Measurements from ENCODE around the gene SLC5A1. TPM values are rescaled to one million over a fixed set of nuclear protein-coding genes. Genes with fewer than 3 reads are reported as not detected.

SLC5A1 gene
- total RNA-seq, 1 experiment from 2014 or later: 0.23 TPM

GRCh38 chr22:32122899-32123298 is 79.8 kb downstream of the SLC5A1 start:
- BruUV-seq (replicated peaks): no TSS peak
- H3K36me3 Mint-ChIP-seq (ENCODE audit: insufficient read depth, unreplicated experiment): no peaks in the 10 kb centered on the region
- H3K9me3 Mint-ChIP-seq (ENCODE audit: unreplicated experiment): no peaks in the 10 kb centered on the region
- no peak overlapping the region for H3K4me3 Mint-ChIP-seq (ENCODE audit: unreplicated experiment)
- DNase-seq: no peak
- H3K4me1 Mint-ChIP-seq (ENCODE audit: low read depth, unreplicated experiment): no peaks in the 10 kb centered on the region
- H3K9me3 ChIP-seq: no peaks in the 10 kb centered on the region
- H3K4me3 ChIP-seq (ENCODE audit: low read depth, low read length): no peak overlapping the region
- POLR2A ChIA-PET: no interaction called here
- no peaks in the 10 kb centered on the region for H3K4me1 ChIP-seq
- H3K36me3 ChIP-seq (ENCODE audit: control insufficient read depth, insufficient read depth, low read length): no peaks in the 10 kb centered on the region
- H3K27me3 ChIP-seq (replicated peaks; ENCODE audit: control insufficient read depth, insufficient read depth, low read length): no peaks in the 10 kb centered on the region
- H3K27me3 Mint-ChIP-seq (ENCODE audit: insufficient read depth, unreplicated experiment): peaks cover 5% of the 10 kb centered on the region
- no peak overlapping the region for H3K27ac Mint-ChIP-seq (ENCODE audit: unreplicated experiment)
- TF ChIP-seq CTCF (IDR thresholded peaks at IDR 0.05; ENCODE audit: insufficient read depth in 1 of 2, low read depth in 1 of 2, low read length in 1 of 2, severe bottlenecking in 1 of 2, unreplicated experiment in 1 of 2): no peak
- CTCF ChIA-PET: no interaction called here
- intact Hi-C loops (cut with micrococcal nuclease; ENCODE audit: unreplicated experiment): loop anchor here (1.0 to 10.0 kb wide), 2 partner anchors 82 to 146 kb away; partner anchors contain the start of gene RFPL2

- DNase-seq: peak; percentile 48 to 49
- H3K4me3 Mint-ChIP-seq (ENCODE audit: unreplicated experiment): no peak overlapping the region
- no peak overlapping the region for H3K27ac Mint-ChIP-seq (ENCODE audit: unreplicated experiment)
- no TSS peak for BruUV-seq (replicated peaks)
- Histone ChIP-seq H3K4me1 (no peaks in the 10 kb centered on the region), H3K9me3 (no peaks in the 10 kb centered on the region), H3K4me3 (ENCODE audit: low read depth, low read length) (no peak overlapping the region), H3K27me3 (replicated peaks; ENCODE audit: control insufficient read depth, insufficient read depth, low read length) (no peaks in the 10 kb centered on the region), H3K36me3 (ENCODE audit: control insufficient read depth, insufficient read depth, low read length) (no peaks in the 10 kb centered on the region)
- H3K36me3 Mint-ChIP-seq (ENCODE audit: insufficient read depth, unreplicated experiment): no peaks in the 10 kb centered on the region
- no peaks in the 10 kb centered on the region for H3K4me1 Mint-ChIP-seq (ENCODE audit: low read depth, unreplicated experiment)
- CTCF ChIA-PET: no interaction called here
- intact Hi-C loops (cut with micrococcal nuclease; ENCODE audit: unreplicated experiment): loop anchor here (1.0 to 10.0 kb wide), 2 partner anchors 81 to 146 kb away; partner anchors contain the start of gene RFPL2
- POLR2A ChIA-PET: no interaction called here
- no peaks in the 10 kb centered on the region for H3K9me3 Mint-ChIP-seq (ENCODE audit: unreplicated experiment)
- peaks cover 5% of the 10 kb centered on the region for H3K27me3 Mint-ChIP-seq (ENCODE audit: insufficient read depth, unreplicated experiment)
- TF ChIP-seq CTCF (IDR thresholded peaks at IDR 0.05; ENCODE audit: insufficient read depth in 1 of 2, low read depth in 1 of 2, low read length in 1 of 2, severe bottlenecking in 1 of 2, unreplicated experiment in 1 of 2): peak in 1 of 2 experiments; percentile 39
Measured at GRCh38 chr22:32123657-32124056, 80.6 kb downstream of the SLC5A1 start.

DNA sequence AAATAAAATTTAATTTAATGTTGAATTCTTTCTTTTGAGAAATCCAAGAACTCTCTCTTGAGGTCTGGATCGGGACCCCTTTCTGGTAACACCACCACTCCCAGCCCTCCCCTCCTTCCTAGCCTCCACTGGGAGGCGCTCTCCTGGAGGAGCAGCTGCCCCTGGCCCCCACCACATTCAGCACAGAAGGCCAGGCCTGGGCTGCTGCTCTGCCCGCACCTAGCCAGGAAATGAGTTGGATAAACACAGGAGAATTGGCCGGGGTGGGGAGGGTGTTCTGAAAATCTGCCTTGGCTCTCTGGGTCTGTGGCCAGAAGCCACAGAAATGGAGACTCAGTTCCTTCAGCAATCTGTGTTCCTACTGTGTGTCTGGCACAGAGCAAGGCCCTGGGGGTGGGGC is 84.8 kb downstream of the SLC5A1 start:
- no peak for DNase-seq
- H3K27me3 ChIP-seq (replicated peaks; ENCODE audit: control insufficient read depth, insufficient read depth, low read length): no peaks in the 10 kb centered on the region
- no peaks in the 10 kb centered on the region for H3K9me3 Mint-ChIP-seq (ENCODE audit: unreplicated experiment)
- CTCF ChIA-PET: no interaction called here
- peak in 1 of 2 experiments; percentile 11 for TF ChIP-seq CTCF (IDR thresholded peaks at IDR 0.05; ENCODE audit: insufficient read depth in 1 of 2, low read depth in 1 of 2, low read length in 1 of 2, severe bottlenecking in 1 of 2, unreplicated experiment in 1 of 2)
- no peak overlapping the region for H3K27ac Mint-ChIP-seq (ENCODE audit: unreplicated experiment)
- POLR2A ChIA-PET: no interaction called here
- H3K4me1 Mint-ChIP-seq (ENCODE audit: low read depth, unreplicated experiment): no peaks in the 10 kb centered on the region
- intact Hi-C loops (cut with micrococcal nuclease; ENCODE audit: unreplicated experiment): loop anchor here (10.0 kb wide), 1 partner anchor 77 kb away; the partner anchor contains the start of gene RFPL2
- no peaks in the 10 kb centered on the region for H3K9me3 ChIP-seq
- no peaks in the 10 kb centered on the region for H3K36me3 ChIP-seq (ENCODE audit: control insufficient read depth, insufficient read depth, low read length)
- no peak overlapping the region for H3K4me3 ChIP-seq (ENCODE audit: low read depth, low read length)
- peaks cover 8% of the 10 kb centered on the region for H3K27me3 Mint-ChIP-seq (ENCODE audit: insufficient read depth, unreplicated experiment)
- H3K4me3 Mint-ChIP-seq (ENCODE audit: unreplicated experiment): no peak overlapping the region
- BruUV-seq (replicated peaks): no TSS peak
- H3K4me1 ChIP-seq: no peaks in the 10 kb centered on the region
- no peaks in the 10 kb centered on the region for H3K36me3 Mint-ChIP-seq (ENCODE audit: insufficient read depth, unreplicated experiment)
